GM19351 (cell line): Measurements from ENCODE around the gene FTCD.
"Not testable (repeated sequence)": the region's sequence is repeated elsewhere in the genome, so short reads cannot be mapped to it uniquely, and the experiment has no call there.

ENCODE experiments used
- ATAC-seq: cut with Tn5 transposase; IDR thresholded peaks from one replicate; pipeline ENCODE4 v1.9.1; 2021; ENCODE audit warnings: mild to moderate bottlenecking, moderate library complexity; ENCODE audit not compliant: unreplicated experiment

FTCD gene

GRCh38 chr21:46188226-46189212 lies 33.1 kb upstream of the FTCD start:
- no peak for ATAC-seq

GRCh38 chr21:46187814-46188213 lies 32.4 kb upstream of the FTCD start:
- no peak for ATAC-seq

GRCh38 chr21:46187261-46187660 lies 31.9 kb upstream of the FTCD start:
- ATAC-seq, result no peak

- no peak for ATAC-seq
Observed at GRCh38 chr21:46185716-46186115, 30.3 kb upstream of the FTCD start.

- peak; percentile 52 for ATAC-seq
Observed at GRCh38 chr21:46184625-46185555, 29.5 kb upstream of the FTCD start.

- ATAC-seq, result peak; percentile 68
Observed at GRCh38 chr21:46183910-46184624, 28.7 kb upstream of the FTCD start, which contains the start of gene SPATC1L. TSS of gene SPATC1L (minus strand) at chr21:46184459. CDS start at chr21:46182816, 1,643 bp downstream.

- not testable (repeated sequence) for ATAC-seq
Observed at GRCh38 chr21:46183337-46183909, 28.0 kb upstream of the FTCD start.

GRCh38 chr21:46182548-46183336 lies 27.4 kb upstream of the FTCD start:
- ATAC-seq, result no peak

GRCh38 chr21:46181953-46182547 lies 26.7 kb upstream of the FTCD start:
- ATAC-seq, result no peak

GRCh38 chr21:46181436-46181835 lies 26.1 kb upstream of the FTCD start:
- no peak for ATAC-seq

- no peak for ATAC-seq
Observed at GRCh38 chr21:46180778-46181391, 25.5 kb upstream of the FTCD start.

- ATAC-seq, result no peak
Observed at GRCh38 chr21:46180079-46180722, 24.8 kb upstream of the FTCD start.

- ATAC-seq, result no peak
Observed at GRCh38 chr21:46179708-46180078, 24.3 kb upstream of the FTCD start.

- no peak for ATAC-seq
Observed at GRCh38 chr21:46178961-46179360, 23.6 kb upstream of the FTCD start.

GRCh38 chr21:46176443-46177129 lies 21.2 kb upstream of the FTCD start:
- ATAC-seq, result not testable (repeated sequence)

- ATAC-seq, result no peak
Observed at GRCh38 chr21:46173573-46173972, 18.2 kb upstream of the FTCD start.

GRCh38 chr21:46172863-46173528 lies 17.6 kb upstream of the FTCD start:
- no peak for ATAC-seq
